Ascending aorta (tissue), 2 donors: ENCODE results near the gene ATG12. TPM values are rescaled to one million over a fixed set of nuclear protein-coding genes. Genes with fewer than 3 reads are reported as not detected.
A peak's percentile ranks its signal among the peaks of the same experiment; 100 is the strongest.
"Not testable (repeated sequence)": the region's sequence is repeated elsewhere in the genome, so short reads cannot be mapped to it uniquely, and the experiment has no call there.

Experiments used
- DNase-seq, 2 donors: peaks; one replicate each; pipeline ENCODE4 v3.0.0-alpha.2; 2019; ENCODE audit warnings: low spot score in 2 of 2
- H3K27ac ChIP-seq, 2 donors: fragments of 200-600 bp; sonication (generic); one replicate each; pipeline ENCODE4 v1.5.1; 2016 to 2017; ENCODE audit warnings: mild to moderate bottlenecking in 1 of 2
- H3K27me3 ChIP-seq: fragments of 200-600 bp; sonication (generic); one replicate; pipeline ENCODE4 v1.5.1; 2017
- H3K36me3 ChIP-seq, 2 donors: fragments of 200-600 bp; sonication (generic); one replicate each; pipeline ENCODE4 v1.5.1; 2016
- H3K4me1 ChIP-seq, 2 donors: fragments of 200-600 bp; sonication (generic); one replicate each; pipeline ENCODE4 v1.5.1; 2016 to 2017; ENCODE audit warnings: mild to moderate bottlenecking in 1 of 2
- H3K4me3 ChIP-seq, 2 donors: fragments of 200-600 bp; sonication (generic); one replicate each; pipeline ENCODE4 v1.5.1; 2016 to 2017; ENCODE audit warnings: mild to moderate bottlenecking in 1 of 2
- H3K9me3 ChIP-seq, 2 donors: fragments of 200-600 bp; sonication (generic); one replicate each; pipeline ENCODE4 v1.5.1; 2016
- intact Hi-C: fragments of 100-400 bp; cut with DNase I; formaldehyde crosslinking; loops from one replicate; pipeline ENCODE4 v1.15.1; 2023
- total RNA-seq: library from RNA; depleted of rRNA; stranded (reverse); fragments of >200 nt; gene quantifications from one replicate; pipeline ENCODE4 v1.1.0, GENCODE V29; 2016
- TF ChIP-seq, protein P1 (sequence below), 3 experiments: fragments of 200-600 bp in 2 of 3; fragments of 450-650 bp in 1 of 3; sonication (generic) in 2 of 3; IDR thresholded peaks; one replicate each; pipeline ENCODE4 v1.5.1; 2016 to 2019; ENCODE audit warnings: antibody characterized with exemption in 3 of 3, mild to moderate bottlenecking in 1 of 3, moderate library complexity in 1 of 3

ATG12 gene
- total RNA-seq = 30.3 TPM

DNA sequence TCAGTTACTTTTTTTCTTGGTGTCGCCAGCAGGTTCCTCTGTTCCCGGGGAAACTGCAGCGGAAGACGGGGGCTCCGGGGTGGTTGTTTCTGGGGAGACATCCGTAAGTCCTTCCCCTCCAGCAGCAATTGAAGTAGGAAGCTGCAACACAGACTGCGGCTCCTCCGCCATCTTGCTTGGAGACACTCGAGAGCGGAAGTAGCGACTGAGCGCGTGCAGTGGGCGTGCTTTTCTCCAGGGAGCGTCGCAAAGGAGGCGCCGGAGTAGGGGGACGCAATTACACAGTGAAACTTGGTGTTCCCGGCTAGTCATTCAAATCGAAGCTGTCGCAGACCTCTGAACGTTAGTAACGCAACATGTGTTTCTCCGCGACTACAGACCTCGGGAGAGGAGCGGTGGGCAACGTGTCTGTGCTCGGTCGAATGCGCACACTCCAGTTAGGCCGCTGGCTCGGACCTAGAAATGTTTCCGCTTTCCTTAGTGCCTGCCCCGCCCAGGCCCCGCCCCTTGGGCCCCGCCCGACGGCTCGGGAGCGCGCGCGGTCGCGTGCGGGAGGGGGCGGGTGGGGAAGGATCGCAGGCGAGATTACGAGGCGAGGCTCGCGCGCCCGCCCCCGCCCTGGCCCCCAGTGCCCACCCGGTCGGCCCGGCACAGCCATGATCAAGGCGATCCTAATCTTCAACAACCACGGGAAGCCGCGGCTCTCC is at the start of gene ATG12, which contains the start of gene AP3S1:
Gene ATG12 (minus strand): TSS at position 184 of the 707 bp plus-strand sequence. CDS start 13 bp downstream, at position 171.
Gene AP3S1 (plus strand): TSS at position 554 of the 707 bp plus-strand sequence. CDS start 103 bp downstream, at position 657.
- Histone ChIP-seq H3K9me3 (no peaks in the 10 kb centered on the region), H3K36me3 (peaks cover 9 to 12% of the 10 kb centered on the region in 2 donors), H3K4me3 (peak within 1 kb of the TSS; percentile 91 to 92), H3K27me3 (no peaks in the 10 kb centered on the region), H3K27ac (peak within 1 kb of the TSS; percentile 94 to 96), H3K4me1 (peaks cover 5 to 36% of the 10 kb centered on the region in 2 donors)
- TF ChIP-seq, protein P1, sequence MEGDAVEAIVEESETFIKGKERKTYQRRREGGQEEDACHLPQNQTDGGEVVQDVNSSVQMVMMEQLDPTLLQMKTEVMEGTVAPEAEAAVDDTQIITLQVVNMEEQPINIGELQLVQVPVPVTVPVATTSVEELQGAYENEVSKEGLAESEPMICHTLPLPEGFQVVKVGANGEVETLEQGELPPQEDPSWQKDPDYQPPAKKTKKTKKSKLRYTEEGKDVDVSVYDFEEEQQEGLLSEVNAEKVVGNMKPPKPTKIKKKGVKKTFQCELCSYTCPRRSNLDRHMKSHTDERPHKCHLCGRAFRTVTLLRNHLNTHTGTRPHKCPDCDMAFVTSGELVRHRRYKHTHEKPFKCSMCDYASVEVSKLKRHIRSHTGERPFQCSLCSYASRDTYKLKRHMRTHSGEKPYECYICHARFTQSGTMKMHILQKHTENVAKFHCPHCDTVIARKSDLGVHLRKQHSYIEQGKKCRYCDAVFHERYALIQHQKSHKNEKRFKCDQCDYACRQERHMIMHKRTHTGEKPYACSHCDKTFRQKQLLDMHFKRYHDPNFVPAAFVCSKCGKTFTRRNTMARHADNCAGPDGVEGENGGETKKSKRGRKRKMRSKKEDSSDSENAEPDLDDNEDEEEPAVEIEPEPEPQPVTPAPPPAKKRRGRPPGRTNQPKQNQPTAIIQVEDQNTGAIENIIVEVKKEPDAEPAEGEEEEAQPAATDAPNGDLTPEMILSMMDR (IDR thresholded peaks at IDR 0.05) = no peak
- DNase-seq = peak; percentile 72 to 94
- intact Hi-C loops = loop anchor here (2.0 to 5.0 kb wide), 5 partner anchors 215 to 674 kb away; partner anchors contain the start of genes CCDC112, COMMD10, FEM1C and TMED7

DNA sequence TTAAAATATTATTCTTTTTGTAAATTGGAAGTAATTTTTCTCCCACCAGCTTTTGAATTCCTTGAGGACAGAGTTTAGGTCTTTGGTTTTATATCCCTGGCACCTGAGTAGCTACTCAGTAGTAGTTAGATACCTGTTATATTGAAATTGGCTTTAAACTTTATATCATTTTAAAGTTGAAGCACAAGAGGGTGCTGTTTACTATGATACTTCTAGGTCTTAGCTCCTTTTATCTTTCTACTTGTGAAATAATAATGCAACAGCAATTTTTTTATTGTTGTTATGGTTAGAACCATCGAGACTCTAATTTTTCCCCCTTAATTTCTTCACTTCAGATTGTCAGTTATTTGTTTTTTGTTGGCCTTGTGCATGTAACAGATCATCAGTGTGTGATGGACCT is 46.7 kb upstream of the ATG12 start:
- intact Hi-C loops = loop anchor here (2.0 to 10.0 kb wide), 2 partner anchors 147 to 181 kb away; partner anchors contain the start of gene ARL14EPL
- Histone ChIP-seq H3K27ac (no peak overlapping the region), H3K4me1 (no peaks in the 10 kb centered on the region), H3K4me3 (no peak overlapping the region), H3K36me3 (peaks cover 0 to under 1% of the 10 kb centered on the region in 2 donors), H3K9me3 (no peaks in the 10 kb centered on the region), H3K27me3 (no peaks in the 10 kb centered on the region)
- TF ChIP-seq, protein P1 (IDR thresholded peaks at IDR 0.05) = peak in 1 of 3 experiments; percentile 28
- no peak for DNase-seq

DNA sequence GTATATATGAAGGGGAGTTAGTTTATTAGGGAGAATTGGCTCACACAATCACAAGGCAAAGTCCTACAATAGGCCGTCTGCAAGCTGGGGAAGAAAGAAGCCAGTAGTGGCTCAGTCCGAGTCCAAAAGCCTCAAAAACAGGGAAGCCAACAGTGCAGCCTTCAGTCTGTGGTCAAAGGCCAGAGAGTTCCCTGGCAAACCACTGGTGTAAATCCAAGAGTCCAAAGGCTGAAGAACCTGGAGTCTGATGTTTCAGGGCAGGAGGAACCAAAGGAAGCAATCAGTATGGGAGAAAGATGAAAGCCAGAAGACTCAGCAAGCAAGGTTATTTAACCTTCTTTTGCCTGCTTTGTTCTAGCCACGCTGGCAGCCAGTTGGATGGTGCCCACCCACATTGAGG is 43.8 kb upstream of the ATG12 start:
- not testable (repeated sequence) for H3K36me3 ChIP-seq, H3K4me3 ChIP-seq, H3K4me1 ChIP-seq, DNase-seq, H3K27me3 ChIP-seq, H3K9me3 ChIP-seq, H3K27ac ChIP-seq
- intact Hi-C loops = loop anchor here (10.0 kb wide), 1 partner anchor 150 kb away; the partner anchor contains the start of gene ARL14EPL

DNA sequence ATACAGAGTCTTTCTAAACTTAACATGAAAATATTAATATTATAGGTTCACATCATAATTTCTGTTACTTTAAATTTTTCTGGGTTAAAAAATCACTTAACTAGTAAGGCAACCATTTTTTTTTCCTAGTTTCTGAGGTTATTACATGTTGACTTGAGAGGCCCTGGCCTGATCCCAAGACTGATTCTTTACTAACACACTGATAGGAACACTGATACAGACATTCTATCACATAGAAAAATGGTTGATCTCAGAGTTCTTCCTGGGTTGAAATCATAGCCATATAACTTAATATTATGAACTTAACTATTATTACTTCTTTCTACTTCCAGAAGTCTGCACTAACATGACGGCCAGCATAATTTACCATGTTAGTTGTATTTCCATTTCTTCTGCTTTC is 43.3 kb upstream of the ATG12 start:
- no peaks in the 10 kb centered on the region for H3K27me3 ChIP-seq
- peaks cover 0 to 5% of the 10 kb centered on the region in 2 donors for H3K36me3 ChIP-seq
- TF ChIP-seq, protein P1 (IDR thresholded peaks at IDR 0.05) = no peak
- intact Hi-C loops = loop anchor here (10.0 kb wide), 1 partner anchor 150 kb away; the partner anchor contains the start of gene ARL14EPL
- H3K4me1 ChIP-seq = no peaks in the 10 kb centered on the region
- no peak overlapping the region for H3K27ac ChIP-seq
- no peak for DNase-seq
- H3K4me3 ChIP-seq = no peak overlapping the region
- no peaks in the 10 kb centered on the region for H3K9me3 ChIP-seq

DNA sequence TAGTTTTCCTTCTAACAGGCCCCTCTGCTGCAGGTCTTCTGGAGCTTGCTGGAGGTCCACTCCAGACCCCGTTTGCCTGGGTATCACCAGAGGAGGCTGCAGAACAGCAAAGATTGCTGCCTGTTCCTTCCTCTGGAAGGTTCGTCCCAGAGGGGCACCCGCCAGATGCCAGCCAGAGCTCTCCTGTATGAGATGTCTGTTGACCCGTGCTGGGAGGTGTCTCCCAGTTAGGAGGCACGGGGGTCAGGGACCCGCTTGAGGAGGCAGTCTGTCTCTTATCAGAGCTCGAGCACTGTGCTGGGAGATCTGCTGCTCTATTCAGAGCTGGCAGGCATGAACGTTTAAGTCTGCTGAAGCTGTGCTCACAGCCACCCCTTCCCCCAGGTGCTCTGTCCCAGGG is 41.1 kb upstream of the ATG12 start:
- not testable (repeated sequence) for H3K4me3 ChIP-seq, H3K4me1 ChIP-seq, DNase-seq, H3K27ac ChIP-seq, H3K27me3 ChIP-seq, H3K9me3 ChIP-seq, H3K36me3 ChIP-seq
- intact Hi-C loops = loop anchor here (10.0 kb wide), 1 partner anchor 152 kb away; the partner anchor contains the start of gene ARL14EPL

DNA sequence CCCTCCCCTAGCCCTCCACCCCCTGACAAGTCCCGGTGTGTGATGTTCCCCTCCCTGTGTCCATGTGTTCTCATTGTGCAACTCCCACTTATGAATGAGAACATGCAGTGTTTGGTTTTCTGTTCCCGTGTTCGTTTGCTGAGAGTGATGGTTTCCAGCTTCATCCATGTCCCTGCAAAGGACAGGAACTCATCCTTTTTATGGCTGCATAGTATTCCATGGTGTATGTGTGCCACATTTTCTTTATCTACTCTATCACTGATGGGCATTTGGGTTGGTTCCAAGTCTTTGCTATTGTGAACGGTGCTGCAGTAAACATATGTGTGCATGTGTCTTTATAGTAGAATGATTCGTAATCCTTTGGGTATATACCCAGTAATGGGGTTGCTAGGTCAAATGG is 36.0 kb upstream of the ATG12 start:
- H3K36me3 ChIP-seq, H3K27ac ChIP-seq, intact Hi-C loops, H3K27me3 ChIP-seq, H3K9me3 ChIP-seq, H3K4me3 ChIP-seq, H3K4me1 ChIP-seq, DNase-seq: not testable (repeated sequence)

DNA sequence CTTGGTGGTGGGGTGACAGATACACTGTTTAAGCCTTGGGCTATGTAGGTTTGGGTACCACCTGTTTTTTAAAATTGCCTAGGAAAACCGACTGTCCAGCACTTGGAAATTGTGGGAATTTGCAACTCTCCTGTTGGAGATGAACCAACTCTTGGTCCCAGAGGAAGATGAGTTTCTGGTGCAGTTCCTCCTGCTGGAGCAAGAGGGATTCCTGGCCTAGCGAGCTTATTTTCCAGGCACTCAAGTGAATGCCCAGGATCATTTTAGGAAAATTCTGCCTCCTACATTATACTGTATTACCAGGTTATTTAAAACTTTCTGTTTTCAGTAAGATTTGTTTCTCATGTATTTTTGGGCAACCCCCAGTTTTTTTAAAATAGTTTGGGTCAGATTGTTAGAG is 34.1 kb upstream of the ATG12 start:
- TF ChIP-seq, protein P1 (IDR thresholded peaks at IDR 0.05) = no peak
- peaks cover 0 to 3% of the 10 kb centered on the region in 2 donors for H3K4me1 ChIP-seq
- peaks cover 5 to 19% of the 10 kb centered on the region in 2 donors for H3K36me3 ChIP-seq
- intact Hi-C loops = no loop called here
- no peak overlapping the region for H3K4me3 ChIP-seq
- H3K9me3 ChIP-seq = no peaks in the 10 kb centered on the region
- H3K27ac ChIP-seq = no peak overlapping the region
- no peaks in the 10 kb centered on the region for H3K27me3 ChIP-seq
- DNase-seq = no peak
